Stimulated activated CD8-positive, alpha-beta memory T cell treated with anti-CD3 and anti-CD28 coated beads, Interleukin-7, amount 100 ng/mL, for 24 hours (primary cell): ENCODE data around the gene USH2A.
"Not testable (repeated sequence)": the region's sequence is repeated elsewhere in the genome, so short reads cannot be mapped to it uniquely, and the experiment has no call there.

Source experiments
- DNase-seq: peaks from one replicate; pipeline ENCODE4 v3.0.0-alpha.2; 2020; ENCODE audit warnings: low read depth

Gene USH2A

GRCh38 chr1:216200941-216201340 is 222.3 kb downstream of the USH2A start:
- no peak for DNase-seq

- no peak for DNase-seq
Measured at GRCh38 chr1:216194721-216195120, 228.5 kb downstream of the USH2A start.

DNA sequence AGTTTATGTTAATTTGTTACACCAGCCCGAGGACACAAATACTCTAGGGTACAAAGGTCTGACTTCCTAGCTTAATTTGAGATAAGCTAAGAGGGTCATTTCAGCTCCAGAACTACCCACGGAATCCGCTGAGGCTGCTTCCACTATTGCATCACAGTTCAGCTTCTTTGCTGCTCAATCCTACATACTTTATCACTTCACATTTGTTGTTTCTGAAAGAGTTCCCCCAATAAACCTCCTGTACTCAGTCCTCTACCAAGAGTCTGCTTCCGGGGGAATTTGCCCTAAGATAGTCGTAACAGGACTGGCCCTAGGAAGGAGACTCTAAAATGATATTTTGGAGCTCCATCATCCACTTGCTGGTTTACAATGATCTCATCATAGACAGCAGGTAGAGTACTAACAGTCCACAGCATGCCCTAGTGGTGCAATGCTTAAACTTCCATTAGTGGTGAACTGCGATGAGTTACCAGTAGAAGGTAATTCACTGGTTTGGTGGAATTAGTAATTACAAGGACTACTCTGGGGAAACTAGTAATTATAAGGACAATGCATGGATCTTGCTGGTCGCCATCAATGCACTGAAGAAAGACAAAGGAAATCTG is 229.3 kb downstream of the USH2A start:
- no peak for DNase-seq

DNA sequence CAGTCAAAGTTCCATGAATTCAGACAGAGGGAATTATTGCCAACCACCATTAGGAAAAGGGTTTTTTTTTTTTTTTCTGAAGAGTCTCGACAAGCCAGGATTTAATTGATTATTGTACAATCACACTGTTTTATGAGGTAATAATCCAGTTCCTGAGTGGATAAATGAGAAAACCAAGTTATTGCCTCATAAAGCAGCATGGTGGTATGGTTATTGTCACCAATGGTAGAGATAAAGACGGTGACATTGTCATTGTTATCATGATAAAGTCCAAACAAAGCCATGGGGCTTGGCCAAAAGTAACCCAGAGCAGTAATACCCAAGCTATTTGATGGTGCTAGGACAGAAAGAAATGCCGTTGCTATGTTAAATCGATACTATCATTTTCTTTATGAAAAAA is 232.8 kb downstream of the USH2A start:
- no peak for DNase-seq

- DNase-seq, result no peak
Measured at GRCh38 chr1:216186816-216187215, 236.4 kb downstream of the USH2A start.

- no peak for DNase-seq
Measured at GRCh38 chr1:216186141-216186540, 237.1 kb downstream of the USH2A start.

DNA sequence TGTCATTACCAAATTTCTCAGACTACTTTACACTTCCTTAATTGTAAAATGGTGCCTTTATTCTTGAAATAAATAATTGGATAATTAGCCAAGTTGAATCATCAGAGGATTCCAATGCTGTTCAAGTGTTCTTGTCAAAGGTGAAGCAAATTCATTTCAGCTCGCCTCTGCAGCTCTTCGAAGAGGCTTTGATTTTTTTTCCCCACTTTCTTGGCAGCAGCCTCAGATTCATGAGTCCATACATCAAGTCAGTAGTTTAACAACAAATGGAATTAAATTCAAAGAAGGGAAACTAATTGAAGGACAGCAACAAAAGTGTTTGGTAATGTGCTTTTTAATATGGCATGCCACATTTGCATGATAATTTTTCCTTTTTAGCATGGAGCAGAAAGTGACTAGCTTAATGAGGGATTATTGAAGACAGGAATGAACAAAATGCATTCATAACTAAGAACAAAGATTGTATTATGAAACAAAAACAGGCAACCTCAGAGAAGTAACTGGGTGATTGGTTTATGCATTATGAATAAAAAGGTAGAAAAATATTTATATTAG is 239.0 kb downstream of the USH2A start:
- no peak for DNase-seq

DNA sequence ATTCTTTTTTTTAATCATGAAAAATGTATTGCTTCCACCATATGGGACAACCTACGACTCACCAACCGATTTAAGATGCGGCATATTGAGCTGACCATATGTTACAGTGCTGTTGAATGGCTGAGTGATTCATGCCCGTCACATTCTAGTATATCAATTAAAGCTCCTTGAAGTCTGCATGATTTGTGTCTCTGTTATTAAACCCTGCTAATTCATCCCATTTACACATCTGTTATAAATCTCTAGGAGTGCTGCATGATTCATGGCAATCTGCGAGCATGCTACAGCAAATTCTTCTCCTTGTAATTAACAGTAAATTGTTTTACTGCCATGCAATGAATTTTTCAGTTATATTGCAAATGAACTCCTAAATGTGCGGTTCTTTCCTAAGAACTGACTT is 239.8 kb downstream of the USH2A start:
- no peak for DNase-seq

GRCh38 chr1:216183007-216183406 is 240.2 kb downstream of the USH2A start:
- no peak for DNase-seq

- no peak for DNase-seq
Measured at GRCh38 chr1:216181590-216181989, 241.7 kb downstream of the USH2A start.

DNA sequence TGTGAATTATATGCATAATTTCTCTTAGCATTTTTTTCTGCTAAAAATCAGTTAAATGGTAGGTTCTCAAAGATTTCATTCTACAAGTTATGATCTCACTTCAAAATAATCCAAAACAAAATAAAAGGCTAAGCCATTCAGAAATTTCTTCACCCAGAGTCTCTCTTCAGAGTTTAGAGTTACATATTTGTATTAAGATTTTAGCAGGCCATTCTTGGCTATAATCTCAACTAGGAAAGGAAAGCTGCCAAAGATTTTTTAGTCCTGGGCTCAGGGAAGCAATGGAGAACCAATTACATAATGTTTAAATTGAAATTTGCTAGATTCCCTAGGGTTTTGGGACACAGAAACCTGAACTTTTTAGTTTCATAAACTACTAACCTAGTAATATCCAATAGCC is 245.0 kb downstream of the USH2A start:
- no peak for DNase-seq

- no peak for DNase-seq
Measured at GRCh38 chr1:216176970-216177369, 246.3 kb downstream of the USH2A start.

DNA sequence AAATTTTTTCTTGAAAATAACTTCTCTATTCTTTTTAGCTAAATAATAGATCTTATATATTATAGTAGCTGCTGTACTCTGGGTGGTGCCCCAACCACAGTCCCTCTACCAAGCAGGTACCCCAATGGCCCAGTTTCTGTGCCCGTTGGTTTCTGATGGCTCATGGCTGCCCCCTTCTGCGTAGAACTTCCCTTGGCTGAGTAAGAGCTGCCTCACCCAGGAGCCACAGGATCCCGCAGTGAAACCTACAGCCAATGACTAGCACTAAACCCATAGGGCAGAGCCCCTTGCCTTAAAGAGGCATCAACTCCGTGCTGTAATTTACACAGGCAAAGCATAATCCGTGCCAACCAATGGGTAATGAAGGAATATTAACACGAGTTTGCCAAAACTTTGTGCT is 247.5 kb downstream of the USH2A start:
- DNase-seq, result no peak

- DNase-seq, result no peak
Measured at GRCh38 chr1:216173376-216173995, 249.8 kb downstream of the USH2A start.

- DNase-seq, result no peak
Measured at GRCh38 chr1:216169351-216169750, 253.9 kb downstream of the USH2A start.

- DNase-seq, result no peak
Measured at GRCh38 chr1:216168546-216168945, 254.7 kb downstream of the USH2A start.

DNA sequence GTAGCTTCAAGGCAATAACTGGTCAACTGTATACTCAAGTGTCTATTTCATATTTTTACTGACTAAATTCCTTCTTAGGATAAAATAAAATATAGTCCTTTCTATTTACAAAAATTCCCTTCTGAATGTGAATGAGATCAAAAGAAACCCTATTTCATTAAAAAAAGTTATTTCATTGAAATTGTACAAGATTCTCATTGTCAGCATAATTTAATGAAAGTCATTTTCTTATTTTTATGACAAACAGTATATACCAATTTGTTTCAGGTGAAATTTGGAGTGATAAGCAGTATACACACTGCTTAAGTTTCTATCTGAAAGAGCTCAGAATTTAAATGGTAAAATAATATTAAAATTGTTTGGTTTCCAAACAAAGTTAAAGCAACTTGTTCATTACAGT is 269.2 kb downstream of the USH2A start:
- no peak for DNase-seq

GRCh38 chr1:216153130-216153529 is 270.1 kb downstream of the USH2A start:
- DNase-seq, result no peak

GRCh38 chr1:216145451-216146018 is 277.7 kb downstream of the USH2A start:
- not testable (repeated sequence) for DNase-seq

GRCh38 chr1:216144661-216145450 is 278.4 kb downstream of the USH2A start:
- no peak for DNase-seq

GRCh38 chr1:216142921-216143320 is 280.3 kb downstream of the USH2A start:
- DNase-seq, result no peak

- no peak for DNase-seq
Measured at GRCh38 chr1:216140730-216141524, 282.3 kb downstream of the USH2A start.
